AG09309 (cell line): ENCODE data around the gene KNDC1.

Experiments used
- DNase-seq: peaks from one replicate; pipeline ENCODE4 v3.0.0-alpha.2; 2010; ENCODE audit warnings: low read depth
- H3K4me3 ChIP-seq: 2 replicates; pipeline ENCODE4 v1.5.1; 2011; ENCODE audit warnings: mild to moderate bottlenecking, low read depth, low read length, moderate library complexity; ENCODE audit not compliant: control insufficient read depth
- CTCF ChIP-seq: IDR thresholded peaks from 2 replicates; pipeline ENCODE4 v1.5.1; 2011; ENCODE audit warnings: mild to moderate bottlenecking, low read depth, low read length, inconsistent platforms; ENCODE audit not compliant: insufficient read depth, control insufficient read depth; ENCODE audit errors: missing control alignments

Gene KNDC1

GRCh38 chr10:133177380-133178157 lies 17.6 kb downstream of the KNDC1 start:
- no peak for TF ChIP-seq CTCF
- H3K4me3 ChIP-seq, result no peak overlapping the region
- DNase-seq, result no peak

GRCh38 chr10:133178357-133179127 lies 18.5 kb downstream of the KNDC1 start:
- no peak for TF ChIP-seq CTCF
- DNase-seq, result no peak
- no peak overlapping the region for H3K4me3 ChIP-seq

GRCh38 chr10:133179128-133179520 lies 19.1 kb downstream of the KNDC1 start:
- no peak for DNase-seq
- no peak for TF ChIP-seq CTCF
- no peak overlapping the region for H3K4me3 ChIP-seq

GRCh38 chr10:133179651-133180050 lies 19.6 kb downstream of the KNDC1 start:
- TF ChIP-seq CTCF, result no peak
- no peak overlapping the region for H3K4me3 ChIP-seq
- no peak for DNase-seq

GRCh38 chr10:133180192-133180964 lies 20.4 kb downstream of the KNDC1 start:
- no peak for TF ChIP-seq CTCF
- H3K4me3 ChIP-seq, result no peak overlapping the region
- no peak for DNase-seq

- DNase-seq, result no peak
Measured at GRCh38 chr10:133180965-133181639, 21.1 kb downstream of the KNDC1 start.

More at GRCh38 chr10:133180965-133181639, 21.1 kb downstream of the KNDC1 start:
- H3K4me3 ChIP-seq, result no peak overlapping the region
- no peak for TF ChIP-seq CTCF
